ENCODE results near the gene SLC1A3. TPM values are rescaled to one million over a fixed set of nuclear protein-coding genes. Genes with fewer than 3 reads are reported as not detected.

SLC1A3 gene
- total RNA-seq, 1 donor from 2014 or later: 8.5 TPM

- no peaks in the 10 kb centered on the region for H3K36me3 Mint-ChIP-seq
- no peaks in the 10 kb centered on the region for H3K27me3 Mint-ChIP-seq (ENCODE audit: insufficient read depth, low read depth)
- Histone ChIP-seq H3K27ac (no peak overlapping the region), H3K9me3 (ENCODE audit: low read depth) (no peaks in the 10 kb centered on the region), H2AFZ (replicated peaks) (no peak overlapping the region), H3K36me3 (no peaks in the 10 kb centered on the region), H3K4me2 (no peak overlapping the region), H3K79me2 (ENCODE audit: low read depth) (no peaks in the 10 kb centered on the region), H3K4me1 (no peaks in the 10 kb centered on the region), H3F3A (ENCODE audit: low read depth) (no peaks in the 10 kb centered on the region), H4K20me1 (ENCODE audit: low read depth) (no peaks in the 10 kb centered on the region), H3K4me3 (no peak overlapping the region), H3K27me3 (no peaks in the 10 kb centered on the region), H3K9ac (no peak overlapping the region)
- DNase-seq (ENCODE audit: low spot score): no peak
- no peak overlapping the region for H3K4me3 Mint-ChIP-seq
- no peaks in the 10 kb centered on the region for H3K9me3 Mint-ChIP-seq
- H3K27ac Mint-ChIP-seq: no peak overlapping the region
- TF ChIP-seq, protein P1, sequence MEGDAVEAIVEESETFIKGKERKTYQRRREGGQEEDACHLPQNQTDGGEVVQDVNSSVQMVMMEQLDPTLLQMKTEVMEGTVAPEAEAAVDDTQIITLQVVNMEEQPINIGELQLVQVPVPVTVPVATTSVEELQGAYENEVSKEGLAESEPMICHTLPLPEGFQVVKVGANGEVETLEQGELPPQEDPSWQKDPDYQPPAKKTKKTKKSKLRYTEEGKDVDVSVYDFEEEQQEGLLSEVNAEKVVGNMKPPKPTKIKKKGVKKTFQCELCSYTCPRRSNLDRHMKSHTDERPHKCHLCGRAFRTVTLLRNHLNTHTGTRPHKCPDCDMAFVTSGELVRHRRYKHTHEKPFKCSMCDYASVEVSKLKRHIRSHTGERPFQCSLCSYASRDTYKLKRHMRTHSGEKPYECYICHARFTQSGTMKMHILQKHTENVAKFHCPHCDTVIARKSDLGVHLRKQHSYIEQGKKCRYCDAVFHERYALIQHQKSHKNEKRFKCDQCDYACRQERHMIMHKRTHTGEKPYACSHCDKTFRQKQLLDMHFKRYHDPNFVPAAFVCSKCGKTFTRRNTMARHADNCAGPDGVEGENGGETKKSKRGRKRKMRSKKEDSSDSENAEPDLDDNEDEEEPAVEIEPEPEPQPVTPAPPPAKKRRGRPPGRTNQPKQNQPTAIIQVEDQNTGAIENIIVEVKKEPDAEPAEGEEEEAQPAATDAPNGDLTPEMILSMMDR (IDR thresholded peaks at IDR 0.05): no peak
- no peaks in the 10 kb centered on the region for H3K4me1 Mint-ChIP-seq
Observed at GRCh38 chr5:36569491-36569890, 36.9 kb upstream of the SLC1A3 start.

- Histone ChIP-seq H2AFZ (replicated peaks) (no peak overlapping the region), H3K9me3 (ENCODE audit: low read depth) (no peaks in the 10 kb centered on the region), H4K20me1 (ENCODE audit: low read depth) (no peaks in the 10 kb centered on the region), H3K36me3 (no peaks in the 10 kb centered on the region), H3K4me1 (no peaks in the 10 kb centered on the region), H3K27me3 (no peaks in the 10 kb centered on the region), H3K9ac (no peak overlapping the region), H3K27ac (no peak overlapping the region), H3K4me2 (no peak overlapping the region), H3K4me3 (no peak overlapping the region), H3F3A (ENCODE audit: low read depth) (no peaks in the 10 kb centered on the region), H3K79me2 (ENCODE audit: low read depth) (no peaks in the 10 kb centered on the region)
- Mint-ChIP-seq H3K9me3 (no peaks in the 10 kb centered on the region), H3K36me3 (no peaks in the 10 kb centered on the region), H3K4me3 (no peak overlapping the region), H3K4me1 (peaks cover 6% of the 10 kb centered on the region), H3K27ac (no peak overlapping the region), H3K27me3 (ENCODE audit: insufficient read depth, low read depth) (no peaks in the 10 kb centered on the region)
- no peak for DNase-seq (ENCODE audit: low spot score)
- TF ChIP-seq EZH2phosphoT487 (IDR thresholded peaks at IDR 0.05): no peak
Observed at GRCh38 chr5:36570301-36571095, 35.9 kb upstream of the SLC1A3 start.

GRCh38 chr5:36571401-36572042 lies 34.9 kb upstream of the SLC1A3 start:
- no peaks in the 10 kb centered on the region for H4K20me1 ChIP-seq (ENCODE audit: low read depth)
- H3K36me3 Mint-ChIP-seq: no peaks in the 10 kb centered on the region
- H3K27me3 Mint-ChIP-seq (ENCODE audit: insufficient read depth, low read depth): no peaks in the 10 kb centered on the region
- no peaks in the 10 kb centered on the region for H3K9me3 Mint-ChIP-seq
- H3K27me3 ChIP-seq: no peaks in the 10 kb centered on the region
- H3F3A ChIP-seq (ENCODE audit: low read depth): no peaks in the 10 kb centered on the region
- no peak overlapping the region for H3K9ac ChIP-seq
- H3K27ac Mint-ChIP-seq: no peak overlapping the region
- DNase-seq (ENCODE audit: low spot score): no peak
- H3K4me3 Mint-ChIP-seq: no peak overlapping the region
- no peak overlapping the region for H3K27ac ChIP-seq
- no peaks in the 10 kb centered on the region for H3K4me1 ChIP-seq
- no peaks in the 10 kb centered on the region for H3K36me3 ChIP-seq
- peaks cover 9% of the 10 kb centered on the region for H3K4me1 Mint-ChIP-seq
- no peak overlapping the region for H3K4me2 ChIP-seq
- H2AFZ ChIP-seq (replicated peaks): no peak overlapping the region
- TF ChIP-seq, protein P1 (IDR thresholded peaks at IDR 0.05): no peak
- TF ChIP-seq EZH2 (IDR thresholded peaks at IDR 0.05) (no peak), EZH2phosphoT487 (IDR thresholded peaks at IDR 0.05) (no peak)
- no peaks in the 10 kb centered on the region for H3K79me2 ChIP-seq (ENCODE audit: low read depth)
- no peaks in the 10 kb centered on the region for H3K9me3 ChIP-seq (ENCODE audit: low read depth)
- no peak overlapping the region for H3K4me3 ChIP-seq

DNA sequence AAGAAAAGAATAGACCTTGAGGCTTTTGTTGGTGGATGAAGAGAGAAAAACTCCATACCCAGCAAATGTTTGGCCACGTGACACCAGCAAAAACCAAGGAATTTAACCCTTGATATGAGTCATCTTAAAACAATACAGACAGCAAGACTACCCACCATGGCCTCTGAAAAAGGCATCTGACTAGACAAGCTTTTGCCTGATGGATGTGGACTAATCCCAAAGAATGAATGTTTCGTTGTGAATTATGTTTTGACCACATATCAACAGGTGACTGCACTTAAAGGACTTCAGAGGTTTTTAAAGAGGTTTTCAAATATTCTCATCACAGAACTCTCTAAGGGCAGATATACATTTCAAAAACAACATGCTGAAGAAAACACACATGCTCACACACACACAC lies 33.0 kb upstream of the SLC1A3 start:
- no peaks in the 10 kb centered on the region for H3K9me3 Mint-ChIP-seq
- H3K79me2 ChIP-seq (ENCODE audit: low read depth): no peaks in the 10 kb centered on the region
- H3K4me1 ChIP-seq: no peaks in the 10 kb centered on the region
- no peaks in the 10 kb centered on the region for H3K9me3 ChIP-seq (ENCODE audit: low read depth)
- peaks cover 9% of the 10 kb centered on the region for H3K4me1 Mint-ChIP-seq
- no peaks in the 10 kb centered on the region for H3K27me3 ChIP-seq
- no peak overlapping the region for H3K4me3 Mint-ChIP-seq
- H3K4me2 ChIP-seq: no peak overlapping the region
- no peak overlapping the region for H3K4me3 ChIP-seq
- H4K20me1 ChIP-seq (ENCODE audit: low read depth): no peaks in the 10 kb centered on the region
- H3K27ac Mint-ChIP-seq: no peak overlapping the region
- H3K27me3 Mint-ChIP-seq (ENCODE audit: insufficient read depth, low read depth): peaks cover 4% of the 10 kb centered on the region
- H3K36me3 Mint-ChIP-seq: no peaks in the 10 kb centered on the region
- TF ChIP-seq EZH2 (IDR thresholded peaks at IDR 0.05): no peak
- no peak for TF ChIP-seq EZH2phosphoT487 (IDR thresholded peaks at IDR 0.05)
- TF ChIP-seq, protein P1 (IDR thresholded peaks at IDR 0.05): no peak
- H2AFZ ChIP-seq (replicated peaks): no peak overlapping the region
- H3K36me3 ChIP-seq: no peaks in the 10 kb centered on the region
- no peaks in the 10 kb centered on the region for H3F3A ChIP-seq (ENCODE audit: low read depth)
- H3K27ac ChIP-seq: no peak overlapping the region
- DNase-seq (ENCODE audit: low spot score): no peak
- H3K9ac ChIP-seq: no peak overlapping the region
